Dermis microvascular lymphatic vessel endothelial cell (primary cell): ENCODE results near the gene SIDT2. TPM values are rescaled to one million over a fixed set of nuclear protein-coding genes. Genes with fewer than 3 reads are reported as not detected.
A peak's percentile ranks its signal among the peaks of the same experiment; 100 is the strongest.

ENCODE experiments used
- DNase-seq, 2 donors: peaks; one replicate each; pipeline versions ENCODE4 v3.0.0 to v3.0.0-alpha.2; 2010; ENCODE audit warnings: low read depth in 2 of 2
- total RNA-seq: library from RNA; depleted of rRNA; stranded (reverse); fragments of >200 nt; gene quantifications from 2 replicates; pipeline ENCODE4 v1.2.1, GENCODE V29; 2014

The SIDT2 gene
- total RNA-seq, 1 donor from 2014 or later, result 6.4 TPM

DNA sequence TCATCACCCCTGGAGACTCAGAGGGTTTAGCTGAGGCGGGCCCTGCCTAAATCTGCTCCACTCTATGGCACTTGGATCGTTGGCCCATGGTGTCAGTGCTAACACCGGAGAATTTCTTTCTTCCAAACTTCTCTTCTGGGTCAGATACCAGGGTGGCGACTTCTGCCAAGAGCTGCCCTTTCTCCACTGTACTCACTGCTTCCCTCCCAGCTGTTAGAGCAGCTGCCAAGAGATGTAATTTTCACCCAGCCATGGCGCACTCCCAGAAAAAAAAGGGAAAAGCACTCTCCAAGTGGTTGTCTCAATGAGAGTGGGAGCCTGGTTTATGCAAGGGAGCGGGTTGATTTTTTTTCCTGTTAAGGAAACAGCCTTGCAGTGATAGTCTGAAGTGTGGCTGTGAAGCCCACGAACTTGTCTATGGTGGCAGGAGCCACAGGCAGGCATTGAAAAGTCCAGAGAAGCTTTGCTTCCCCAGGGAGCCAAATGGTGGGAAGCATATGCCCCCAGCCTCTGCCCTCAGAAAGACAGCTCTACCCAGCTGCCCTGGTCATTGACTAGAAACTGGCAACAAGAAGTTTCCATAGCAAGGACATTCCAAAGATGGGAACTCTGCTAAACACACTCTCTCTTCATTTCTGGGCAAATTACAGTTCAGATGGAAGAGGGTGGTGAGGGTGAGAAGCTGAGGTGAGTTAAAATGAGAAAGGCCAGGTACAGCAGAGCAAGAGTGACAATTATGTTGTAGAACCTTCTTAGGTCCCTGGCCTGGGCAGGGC is 42.6 kb downstream of the SIDT2 start:
- no peak for DNase-seq

DNA sequence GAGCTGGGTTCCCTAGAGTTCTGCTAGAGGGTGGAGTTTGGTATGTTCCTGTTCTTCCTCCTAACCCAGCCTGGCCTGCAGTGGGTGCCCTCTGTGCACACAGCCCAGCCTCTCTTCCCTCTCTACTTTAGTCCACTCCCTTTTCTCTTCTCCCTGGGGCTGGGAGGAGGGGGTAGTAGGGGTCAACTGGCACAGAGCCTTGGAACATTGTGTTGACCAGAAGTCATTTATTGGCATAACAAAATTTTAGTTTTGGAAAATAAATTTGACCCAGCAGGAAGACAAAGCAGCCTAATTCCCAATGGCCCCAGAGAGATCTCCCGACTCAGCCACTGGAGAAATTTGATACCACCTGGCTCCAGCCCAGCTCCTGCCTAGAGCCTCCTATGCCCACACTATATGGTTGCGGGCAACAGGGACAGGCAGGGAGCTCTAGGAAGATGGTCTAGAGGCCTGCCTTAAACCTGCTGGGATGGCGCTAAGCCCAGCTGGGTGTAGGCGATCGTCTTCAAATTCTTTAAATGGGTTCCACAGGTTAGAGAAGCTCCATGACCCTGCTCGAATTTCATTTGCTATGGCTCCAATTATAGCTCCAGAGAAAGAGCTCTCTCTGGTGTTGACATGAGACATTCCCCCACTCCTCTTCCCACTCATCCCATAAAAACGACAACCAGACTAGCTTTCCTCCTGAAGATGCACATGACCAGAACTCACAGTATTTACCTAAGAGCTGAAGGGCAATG is 43.4 kb downstream of the SIDT2 start:
- peak; percentile 25 to 64 for DNase-seq

DNA sequence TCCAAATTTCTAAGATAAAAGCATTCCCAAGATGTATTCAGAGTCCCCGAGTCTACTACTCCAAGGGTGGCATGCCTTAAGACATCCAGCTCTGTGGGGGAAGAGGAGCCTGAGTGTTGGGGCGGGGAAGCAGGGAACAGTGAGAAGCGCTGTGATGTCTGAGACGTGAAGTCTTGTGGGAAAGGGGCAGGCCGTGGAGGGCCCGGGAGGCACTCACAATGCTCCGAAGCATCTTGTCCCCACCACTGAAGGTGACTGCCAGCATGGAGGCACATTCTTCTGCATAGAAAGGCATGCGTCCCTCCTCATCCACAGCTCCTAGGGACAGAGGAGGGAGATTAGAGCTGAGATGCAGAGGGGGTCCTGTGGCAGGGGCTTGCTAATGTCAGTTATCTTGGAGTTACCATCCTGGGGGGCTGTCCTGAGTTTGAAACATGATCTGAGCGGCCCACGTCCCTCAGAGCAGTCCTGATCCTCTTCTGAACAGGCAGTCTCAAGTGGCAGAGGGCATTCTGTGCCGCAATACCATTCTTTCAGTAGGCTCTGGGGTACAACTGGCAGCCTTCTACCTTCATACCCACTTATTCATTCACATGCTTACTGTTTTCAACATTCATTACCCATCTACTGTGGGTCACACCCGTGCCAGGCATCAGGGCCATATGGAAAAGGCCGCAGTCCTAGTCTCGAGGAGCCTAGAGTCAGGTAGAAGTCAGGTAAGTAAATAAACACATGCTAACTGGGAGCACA is 44.6 kb downstream of the SIDT2 start:
- DNase-seq, result no peak

DNA sequence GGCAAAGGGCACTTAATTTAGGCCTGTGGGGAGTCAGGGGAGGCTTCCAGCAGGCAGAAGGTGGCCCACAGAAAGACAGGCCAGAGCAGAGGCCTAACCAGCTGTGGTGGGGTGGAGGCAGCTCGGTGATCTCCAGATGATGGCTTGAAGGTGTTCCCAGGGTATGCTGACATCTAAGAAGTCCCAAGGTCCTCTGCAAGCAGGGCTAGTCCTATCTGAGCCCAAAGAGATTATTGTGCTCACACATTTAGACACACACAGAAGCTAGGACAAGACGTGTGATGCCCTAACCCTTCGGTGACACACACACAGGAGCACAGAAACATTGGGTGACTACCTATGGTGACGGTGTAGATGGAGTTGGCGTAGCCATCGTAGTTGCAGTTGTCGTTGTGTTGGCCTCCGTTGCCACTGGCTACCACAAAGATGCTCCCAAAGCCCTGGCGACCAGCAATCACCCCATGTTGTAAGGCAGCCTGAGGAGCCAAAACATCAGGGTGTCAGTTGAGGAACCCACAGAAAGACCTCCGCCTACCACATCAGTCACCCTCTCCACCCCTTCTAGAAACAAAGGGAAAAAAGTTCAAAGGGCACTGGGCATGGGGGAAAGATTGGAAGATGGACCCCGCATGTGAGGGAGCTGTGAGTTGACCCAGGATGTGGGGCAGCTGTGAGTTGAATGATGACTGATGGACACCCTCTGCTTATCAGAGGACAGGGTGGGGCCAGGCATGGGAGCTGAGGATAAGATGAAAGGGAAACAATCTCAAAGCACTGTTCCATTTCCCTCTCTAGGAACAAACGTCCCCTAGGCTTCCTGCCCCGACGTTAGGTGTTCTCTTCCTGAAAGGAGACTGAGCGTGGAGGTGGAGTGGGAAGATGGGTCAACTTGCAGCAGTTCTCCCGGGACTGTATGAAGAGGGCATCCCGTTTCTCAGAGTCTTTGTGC is 45.5 kb downstream of the SIDT2 start:
- no peak for DNase-seq

DNA sequence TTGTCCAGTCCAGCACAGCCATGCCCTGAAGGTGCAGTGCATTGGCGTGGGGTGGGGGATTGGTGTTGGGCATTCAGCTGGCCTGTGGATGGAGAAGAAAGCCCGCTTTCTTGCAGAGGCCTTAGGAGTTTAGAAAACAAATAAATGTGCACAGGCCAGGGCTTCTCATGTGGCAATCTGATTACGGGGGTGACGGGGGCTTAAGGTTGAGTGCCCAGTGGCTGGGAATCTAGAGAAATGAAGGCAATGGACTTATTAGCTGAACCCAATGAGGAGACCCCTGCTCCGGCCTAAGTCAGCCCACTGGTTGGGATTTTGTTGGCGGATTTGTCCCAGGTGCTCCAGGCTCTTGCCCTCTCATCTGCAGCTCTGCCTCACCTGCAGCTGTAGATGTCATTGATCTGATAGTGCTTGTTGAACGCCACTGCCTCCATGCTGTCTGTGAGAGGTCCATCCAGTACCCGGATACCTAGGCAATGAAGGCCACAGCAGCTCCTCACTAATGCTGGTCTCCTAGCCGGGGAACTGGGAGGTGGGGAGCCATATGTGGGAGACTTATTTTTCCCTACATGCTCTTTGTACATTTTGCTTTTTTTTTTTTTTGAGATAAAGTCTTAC is 47.1 kb downstream of the SIDT2 start:
- DNase-seq, result no peak

DNA sequence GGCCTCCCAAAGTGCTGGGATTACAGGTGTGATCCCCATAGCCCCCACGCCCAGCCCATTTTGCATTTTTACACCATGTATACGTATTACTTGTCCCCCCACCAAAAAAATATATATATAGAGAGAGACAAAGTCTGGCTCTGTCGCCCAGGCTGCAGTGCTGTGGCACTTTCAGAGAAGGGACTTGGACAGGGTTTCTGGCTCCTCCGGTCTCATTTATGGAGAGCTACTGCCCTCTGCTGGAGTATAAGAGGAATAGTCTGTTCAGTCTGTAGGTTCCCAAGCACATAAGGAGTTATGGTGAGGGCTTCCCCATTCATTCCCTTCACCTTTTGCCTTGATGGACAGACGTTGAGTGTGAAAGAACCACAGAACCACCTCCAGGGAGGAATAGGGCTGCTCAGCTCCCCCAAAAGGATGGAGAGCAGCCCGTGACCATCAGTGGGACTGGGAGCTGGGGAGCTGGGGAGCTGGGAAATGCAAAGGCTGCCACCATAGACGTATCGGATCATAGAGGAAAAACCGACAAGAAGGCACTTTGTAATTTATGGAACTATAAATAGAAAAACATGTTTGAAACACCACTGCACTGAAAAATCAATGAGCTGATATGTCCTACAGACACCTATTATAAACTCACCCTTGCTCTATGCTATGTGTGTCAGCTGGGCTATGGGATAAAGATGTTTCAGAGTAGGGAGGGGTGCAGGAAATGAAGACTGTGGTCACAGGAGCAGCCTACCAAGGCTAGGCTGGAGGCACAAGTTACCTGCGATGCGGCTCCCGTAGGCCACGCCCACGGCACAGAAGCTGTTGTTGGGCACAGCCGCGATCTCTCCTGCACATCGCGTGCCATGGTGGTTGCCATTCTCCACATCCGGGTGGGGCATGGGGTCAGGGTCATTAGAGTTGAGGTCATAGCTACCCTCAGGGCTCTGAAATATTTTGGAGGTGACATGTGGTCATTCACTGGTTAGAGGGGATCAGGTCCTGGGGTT is 48.1 kb downstream of the SIDT2 start:
- DNase-seq, result peak; percentile 73 to 82

DNA sequence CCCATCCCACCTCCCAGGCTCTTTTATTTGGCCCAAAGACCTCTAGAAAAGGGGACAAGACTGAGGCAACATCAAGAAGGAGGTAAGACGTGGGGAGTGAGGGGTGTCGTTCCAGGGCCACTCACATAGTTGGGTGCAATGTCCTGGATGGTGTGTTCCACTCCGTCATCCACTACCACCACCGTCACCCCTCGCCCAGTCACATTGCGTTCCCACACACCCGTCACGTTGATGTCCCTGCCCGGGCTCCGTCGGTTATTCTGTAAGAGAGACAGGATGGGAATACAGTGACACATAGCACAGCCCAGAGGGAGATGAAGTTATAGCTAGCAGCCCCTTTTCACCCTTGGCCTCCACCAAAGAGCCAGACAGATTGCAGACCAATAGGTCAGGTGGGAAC is 49.5 kb downstream of the SIDT2 start:
- DNase-seq, result no peak

DNA sequence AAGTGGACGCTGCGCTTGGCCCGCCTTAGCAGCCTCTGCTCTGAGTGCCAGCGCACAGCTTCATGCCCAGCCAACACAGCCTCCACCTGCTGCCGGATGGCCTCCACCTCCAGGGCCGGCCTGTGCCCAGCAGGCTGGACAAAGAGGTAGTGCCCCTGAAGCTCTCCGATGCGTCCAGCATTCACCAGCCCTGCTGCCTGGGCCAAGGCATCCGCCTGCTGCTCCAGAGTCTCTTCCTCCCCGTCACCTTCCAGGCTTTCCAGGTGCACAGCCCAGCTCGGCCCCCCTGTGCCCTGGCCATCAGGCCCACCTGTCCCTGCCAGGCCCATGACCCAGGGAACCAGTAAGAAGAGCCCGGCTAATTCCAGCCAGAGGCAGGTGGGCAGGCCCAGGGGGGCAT is 50.9 kb downstream of the SIDT2 start:
- no peak for DNase-seq

DNA sequence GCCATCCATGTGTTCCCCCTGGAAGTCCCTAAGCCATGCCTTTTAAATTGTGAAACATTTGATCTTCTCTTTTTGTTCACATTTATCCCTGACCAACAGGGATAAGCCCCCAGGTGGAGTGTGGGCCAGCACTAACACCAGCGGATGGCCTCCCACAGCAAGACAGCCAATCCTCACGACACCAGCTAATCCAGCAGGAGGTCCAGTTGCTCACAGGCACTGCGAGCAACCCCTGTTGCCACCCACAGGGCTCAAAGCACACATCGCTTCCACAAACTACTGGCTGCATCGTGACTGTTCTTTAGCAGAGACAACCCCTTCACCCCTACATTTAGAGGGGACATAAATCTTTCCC is 51.4 kb downstream of the SIDT2 start:
- DNase-seq, result no peak

DNA sequence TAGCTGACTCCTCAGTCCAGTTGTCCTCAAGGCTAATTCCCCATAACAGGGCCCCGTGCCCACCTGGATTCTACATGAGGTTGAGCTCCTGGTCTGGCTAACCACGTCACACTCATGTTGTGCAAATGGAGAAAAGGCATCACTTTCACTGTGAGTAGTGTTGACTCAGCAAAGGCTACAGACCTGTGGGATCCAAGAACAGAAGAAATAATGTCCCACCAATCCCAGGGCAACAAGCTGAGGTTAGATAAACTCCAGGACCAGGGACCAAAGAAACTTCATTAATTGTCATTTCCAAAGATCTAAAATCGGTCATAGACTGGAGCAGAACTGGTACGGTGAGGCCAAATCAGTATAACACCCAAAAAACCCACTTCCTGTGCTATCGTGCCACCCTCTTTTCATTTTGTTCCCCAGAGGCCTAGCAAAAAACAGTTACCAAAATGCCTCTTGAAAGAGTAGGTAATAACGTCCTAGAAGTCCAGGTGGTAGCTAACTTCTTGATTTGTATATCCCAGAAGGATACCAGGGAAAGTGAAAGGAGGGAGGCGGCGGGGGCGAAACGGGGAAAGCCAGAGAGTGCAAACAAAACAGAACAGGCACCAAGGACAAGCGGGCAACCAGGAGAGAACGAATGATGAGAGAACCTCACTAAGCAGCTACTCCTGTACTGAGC is 51.9 kb downstream of the SIDT2 start:
- DNase-seq, result no peak

DNA sequence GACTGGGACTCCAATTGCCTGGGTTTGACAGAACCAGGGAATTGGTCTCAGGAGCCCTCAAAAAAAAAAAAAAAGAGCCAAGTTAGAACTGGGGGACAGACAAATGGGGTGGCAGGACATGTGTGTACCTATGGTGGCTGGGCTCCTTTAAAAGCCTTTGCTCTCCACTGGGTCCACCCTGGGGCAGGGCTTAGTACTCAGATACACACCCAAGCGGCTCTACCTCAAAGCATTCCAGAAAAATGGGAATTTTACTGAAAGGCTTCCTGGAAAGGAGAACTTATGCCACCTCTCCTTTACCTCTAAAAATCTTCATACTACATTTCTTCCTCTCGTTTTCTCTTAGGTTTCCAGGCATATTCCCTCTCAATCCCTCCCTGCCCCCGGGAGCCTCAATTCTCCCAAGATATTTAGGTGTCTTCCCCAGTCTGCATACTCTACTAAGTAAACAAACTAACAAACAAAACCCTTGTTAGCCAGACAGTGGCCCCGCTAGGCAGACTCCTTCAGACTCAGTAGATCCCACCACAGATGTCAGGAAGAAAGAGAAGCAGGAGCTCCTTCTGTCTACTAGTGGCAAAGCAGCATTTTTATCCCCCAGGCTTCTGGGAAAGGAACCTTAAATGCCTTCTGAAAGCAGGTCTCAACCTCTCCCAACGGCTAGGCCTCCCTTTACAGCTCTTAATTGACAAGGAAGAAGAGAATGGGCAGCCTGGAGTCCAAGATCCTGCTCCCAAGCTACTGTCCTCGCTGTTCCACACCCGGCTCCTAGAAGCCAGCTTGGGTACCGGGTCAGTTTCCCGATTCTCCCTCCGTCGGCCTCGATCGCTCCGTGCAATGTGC is 52.7 kb downstream of the SIDT2 start:
- no peak for DNase-seq

DNA sequence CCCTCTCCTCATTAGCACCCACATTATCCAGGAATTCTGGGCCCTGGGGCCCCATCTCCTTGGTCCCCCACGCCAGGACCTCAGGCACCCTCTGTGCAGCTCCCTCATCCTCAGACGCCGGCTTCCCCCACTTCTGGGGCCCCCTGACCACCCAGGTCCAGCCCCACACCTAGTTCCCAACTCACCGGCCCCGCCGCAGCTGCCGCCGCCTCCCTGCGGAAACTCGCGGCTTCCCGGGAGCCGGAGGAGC is 53.2 kb downstream of the SIDT2 start, which contains the start of gene PCSK7:
Gene PCSK7, minus strand, starts transcription at position 232 of the 250 bp plus-strand sequence. CDS start 2,229 bp downstream, outside the sequence.
- DNase-seq, result no peak

DNA sequence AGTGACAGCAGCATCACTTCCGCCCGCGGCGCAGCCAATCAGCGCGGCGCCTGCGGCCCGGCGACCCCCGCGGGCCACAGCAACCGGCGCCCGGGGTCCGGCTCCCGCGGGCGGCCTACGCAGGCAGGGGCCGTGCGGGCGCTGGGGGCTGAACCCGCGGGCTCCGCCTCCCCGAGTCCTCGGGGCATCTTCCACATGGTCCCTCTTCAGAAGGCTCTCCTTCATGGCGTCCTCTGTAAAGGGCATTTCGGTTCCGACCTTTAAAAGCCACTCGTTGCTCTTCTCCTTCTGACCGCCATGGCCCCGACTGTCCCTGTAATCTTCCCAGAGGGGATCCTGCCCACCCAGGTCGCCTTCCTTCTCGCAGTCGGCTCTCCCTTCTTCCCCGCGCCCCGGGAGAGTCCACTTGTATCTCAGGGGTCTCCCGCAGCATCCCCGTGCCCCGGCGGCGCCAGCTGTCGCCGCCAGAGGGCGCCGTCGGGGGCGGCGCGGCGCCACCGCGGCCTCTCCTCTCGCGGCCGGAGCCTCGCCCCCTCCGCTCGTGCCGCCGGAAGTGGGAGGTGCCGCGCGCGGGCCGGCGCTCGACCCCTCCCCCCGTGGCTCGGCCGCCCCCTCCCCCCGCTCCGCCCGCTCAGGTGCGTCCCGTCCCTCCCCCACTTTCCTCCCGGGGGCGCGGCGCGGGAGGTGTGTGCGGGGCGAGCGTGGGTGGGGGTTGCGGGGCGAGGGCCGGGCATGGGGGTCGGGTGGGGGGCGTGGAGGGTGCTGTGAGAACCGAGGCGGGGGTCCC is 53.7 kb downstream of the SIDT2 start, which contains the start of gene RNF214:
Gene RNF214, plus strand, starts transcription at position 580 of the 787 bp plus-strand sequence. CDS start 1,602 bp downstream, outside the sequence.
- peak; percentile 36 to 78 for DNase-seq

DNA sequence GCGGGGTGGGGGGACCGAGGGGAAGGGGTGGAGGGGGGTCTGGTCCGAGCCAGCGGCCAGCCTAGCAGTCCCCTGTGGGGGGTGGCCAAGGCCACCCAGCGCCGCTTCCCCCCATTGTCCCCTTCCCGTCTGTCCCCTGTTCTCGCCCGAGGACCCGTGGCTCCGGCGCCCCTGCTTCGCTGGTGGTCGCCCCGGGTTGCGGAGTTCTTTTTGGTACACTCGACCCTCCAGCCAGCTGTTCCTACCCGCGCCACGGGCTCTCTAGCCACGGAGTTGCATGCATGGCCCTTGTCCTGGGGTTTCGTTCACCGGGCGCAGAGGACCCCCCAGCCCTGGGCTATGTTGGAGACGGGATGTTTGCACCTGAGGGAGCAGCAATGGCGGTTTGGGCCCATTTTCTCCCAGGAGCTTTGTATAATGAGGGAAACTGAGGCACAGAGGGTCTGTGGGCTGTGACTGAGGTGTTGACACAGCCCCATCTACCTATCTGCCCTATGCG is 54.4 kb downstream of the SIDT2 start:
- DNase-seq, result no peak

DNA sequence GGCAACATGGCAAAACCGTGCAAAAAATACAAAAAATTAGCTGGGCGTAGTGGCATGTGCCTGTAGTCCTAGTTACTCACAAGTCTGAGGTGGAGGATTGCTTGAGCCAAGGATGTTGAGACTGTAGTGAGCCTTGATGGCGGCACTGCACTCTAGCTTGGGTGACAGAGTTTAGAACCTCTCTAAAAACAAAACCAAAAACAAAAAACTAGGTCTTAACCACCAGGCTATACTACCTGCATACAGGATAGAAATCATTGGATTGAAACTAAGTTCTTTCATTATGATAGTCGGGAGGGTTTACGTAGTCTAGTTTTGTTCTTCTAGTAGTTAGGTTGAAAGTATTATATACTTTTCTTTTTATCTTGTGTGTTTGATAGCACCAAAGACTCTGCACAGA is 59.7 kb downstream of the SIDT2 start:
- no peak for DNase-seq

DNA sequence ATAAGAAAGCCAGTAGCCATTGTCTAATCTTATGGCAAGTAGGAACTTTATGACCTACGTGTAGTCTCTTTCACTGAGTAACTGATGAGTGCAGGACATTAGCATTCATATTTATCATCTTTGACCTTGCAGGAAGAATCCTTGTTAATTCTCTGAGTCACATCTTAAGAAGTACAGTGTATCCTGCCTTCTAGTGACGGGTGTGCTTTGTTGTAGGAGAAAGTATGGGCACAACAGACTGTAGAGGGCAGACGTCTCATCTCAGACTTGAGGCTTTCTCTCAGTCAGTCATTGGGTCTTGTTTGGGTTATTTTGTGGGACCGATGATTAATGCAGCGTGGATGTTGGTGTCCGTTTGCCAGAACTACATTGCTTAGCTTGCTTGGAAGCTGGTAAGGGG is 60.8 kb downstream of the SIDT2 start:
- peak in 1 of 2 donors; percentile 79 for DNase-seq
